IMR-90 (cell line): ENCODE data around the gene ATP5PB. TPM values are rescaled to one million over a fixed set of nuclear protein-coding genes. Genes with fewer than 3 reads are reported as not detected.

Experiments used
- ATAC-seq: fragments of 200-7000 bp; cut with Tn5 transposase; 2 replicates; pipeline ENCODE4 v1.9.1; 2020; ENCODE audit warnings: low read depth, mild to moderate bottlenecking, moderate library complexity
- BruUV-seq: library from RNA; stranded (reverse); fragments of 400-500 nt; replicated peaks from 2 replicates; lab custom pipeline; 2021; lab: Mats Ljungman, UMichigan
- CTCF ChIA-PET: fragments of 300-600 bp; formaldehyde crosslinking; extraction: SDS; loops from one replicate; lab custom pipeline; 2021; ENCODE audit warnings: antibody characterized with exemption; lab: Yijun Ruan, JAX
- POLR2A ChIA-PET: fragments of 300-600 bp; sonication (Branson Sonifier 250); formaldehyde crosslinking; loops from one replicate; lab custom pipeline; 2022; ENCODE audit warnings: antibody characterized with exemption; ENCODE audit not compliant: unreplicated experiment; lab: Charles Lee
- DNase-seq: peaks from one replicate; pipeline ENCODE4 v3.0.0; 2013
- H2AFZ ChIP-seq: replicated peaks from 2 replicates; pipeline ENCODE3; 2013; ENCODE audit warnings: low read length, mild to moderate bottlenecking; ENCODE audit not compliant: poor library complexity
- H2AK5ac ChIP-seq: 2 replicates; pipeline ENCODE4 v1.6.1; 2013; ENCODE audit warnings: low read depth, low read length, inconsistent platforms
- H2AK9ac ChIP-seq: replicated peaks from 2 replicates; pipeline ENCODE3; 2013; ENCODE audit warnings: mild to moderate bottlenecking, low read depth, low read length, moderate library complexity; ENCODE audit not compliant: poor library complexity
- H2BK120ac ChIP-seq: 2 replicates; pipeline ENCODE4 v1.6.1; 2013; ENCODE audit warnings: low read depth, low read length, inconsistent platforms
- H2BK15ac ChIP-seq: 3 replicates; pipeline ENCODE4 v1.6.1; 2013; ENCODE audit warnings: low read depth, low read length, inconsistent platforms
- H2BK20ac ChIP-seq: 2 replicates; pipeline ENCODE4 v1.6.1; 2013; ENCODE audit warnings: low read depth, mild to moderate bottlenecking, inconsistent platforms, low read length, moderate library complexity
- H2BK5ac ChIP-seq: 2 replicates; pipeline ENCODE4 v1.6.1; 2013; ENCODE audit warnings: mild to moderate bottlenecking, low read depth, low read length, inconsistent platforms; ENCODE audit not compliant: poor library complexity, severe bottlenecking
- H3K14ac ChIP-seq: replicated peaks from 2 replicates; pipeline ENCODE4 v1.6.1; 2013; ENCODE audit warnings: low read depth, low read length, inconsistent platforms
- H3K18ac ChIP-seq: 2 replicates; pipeline ENCODE4 v1.6.1; 2013; ENCODE audit warnings: low read depth, low read length, control low read depth
- H3K23ac ChIP-seq: 2 replicates; pipeline ENCODE4 v1.6.1; 2013; ENCODE audit warnings: low read depth, low read length, inconsistent platforms
- H3K27ac ChIP-seq: 2 replicates; pipeline ENCODE4 v1.5.1; 2013; ENCODE audit warnings: mild to moderate bottlenecking, control low read depth, low read length; ENCODE audit not compliant: insufficient read depth
- H3K27me3 ChIP-seq: 2 replicates; pipeline ENCODE4 v1.6.1; 2013; ENCODE audit warnings: low read length; ENCODE audit not compliant: control insufficient read depth, insufficient read depth
- H3K36me3 ChIP-seq: 2 replicates; pipeline ENCODE4 v1.6.1; 2013; ENCODE audit warnings: low read length, mixed read lengths; ENCODE audit not compliant: control insufficient read depth, insufficient read depth
- H3K4ac ChIP-seq: 2 replicates; pipeline ENCODE4 v1.6.1; 2013; ENCODE audit warnings: low read depth, low read length, inconsistent platforms
- H3K4me1 ChIP-seq: 2 replicates; pipeline ENCODE4 v1.6.1; 2013; ENCODE audit warnings: low read length, mixed read lengths; ENCODE audit not compliant: control insufficient read depth, insufficient read depth
- H3K4me2 ChIP-seq: 2 replicates; pipeline ENCODE4 v1.6.1; 2013; ENCODE audit warnings: low read depth, mild to moderate bottlenecking, control low read depth, low read length, moderate library complexity
- H3K4me3 ChIP-seq: 2 replicates; pipeline ENCODE4 v1.5.1; 2013; ENCODE audit warnings: low read depth, mild to moderate bottlenecking, control low read depth, low read length, moderate library complexity; ENCODE audit not compliant: insufficient read depth
- H3K56ac ChIP-seq: 2 replicates; pipeline ENCODE4 v1.6.1; 2013; ENCODE audit warnings: low read length, inconsistent platforms; ENCODE audit not compliant: insufficient read depth; ENCODE audit errors: extremely low read depth
- H3K79me1 ChIP-seq, 2 experiments: 2 replicates each; pipeline ENCODE4 v1.6.1; 2013; ENCODE audit warnings: low read length in 2 of 2, inconsistent platforms in 1 of 2, low read depth in 1 of 2
- H3K9ac ChIP-seq: 2 replicates; pipeline ENCODE4 v1.6.1; 2013; ENCODE audit warnings: low read depth, low read length, control low read depth
- H3K9me1 ChIP-seq: 2 replicates; pipeline ENCODE4 v1.6.1; 2013; ENCODE audit warnings: low read length, inconsistent platforms; ENCODE audit not compliant: insufficient read depth
- H3K9me3 ChIP-seq: 2 replicates; pipeline ENCODE4 v1.6.1; 2013; ENCODE audit warnings: low read length; ENCODE audit not compliant: control insufficient read depth, insufficient read depth
- H4K20me1 ChIP-seq: 2 replicates; pipeline ENCODE4 v1.6.1; 2013; ENCODE audit warnings: low read length, inconsistent platforms; ENCODE audit not compliant: insufficient read depth
- H4K5ac ChIP-seq: 2 replicates; pipeline ENCODE4 v1.6.1; 2013; ENCODE audit warnings: mild to moderate bottlenecking, low read depth, low read length, control low read depth
- H4K8ac ChIP-seq, 2 experiments: 2 replicates each; pipeline ENCODE4 v1.6.1; 2013; ENCODE audit warnings: low read depth in 2 of 2, low read length in 2 of 2, control low read depth in 1 of 2, inconsistent platforms in 1 of 2
- H4K91ac ChIP-seq: 2 replicates; pipeline ENCODE4 v1.6.1; 2013; ENCODE audit warnings: low read depth, low read length, inconsistent platforms; ENCODE audit not compliant: insufficient read depth
- CEBPB ChIP-seq: IDR thresholded peaks from 2 replicates; pipeline ENCODE4 v1.6.1; 2012; ENCODE audit warnings: low read depth, low read length, improper control_type of control experiment
- ELK1 ChIP-seq: fragments of 150-350 bp; IDR thresholded peaks from 2 replicates; pipeline ENCODE4 v1.6.1; 2016; ENCODE audit warnings: low read depth, mild to moderate bottlenecking, low read length, moderate library complexity, borderline replicate concordance
- FOS ChIP-seq: fragments of 150-350 bp; IDR thresholded peaks from 2 replicates; pipeline ENCODE4 v1.6.1; 2016; ENCODE audit warnings: low read depth, low read length
- MAZ ChIP-seq: IDR thresholded peaks from 2 replicates; pipeline ENCODE4 v1.6.1; 2012; ENCODE audit warnings: low read depth, mild to moderate bottlenecking, low read length, improper control_type of control experiment, moderate library complexity, borderline replicate concordance
- MXI1 ChIP-seq: IDR thresholded peaks from 2 replicates; pipeline ENCODE4 v1.6.1; 2012; ENCODE audit warnings: low read depth, mild to moderate bottlenecking, low read length, moderate library complexity, borderline replicate concordance
- RAD21 ChIP-seq: IDR thresholded peaks from 2 replicates; pipeline ENCODE4 v1.6.1; 2012; ENCODE audit warnings: low read length, improper control_type of control experiment
- RCOR1 ChIP-seq: IDR thresholded peaks from 2 replicates; pipeline ENCODE4 v1.6.1; 2012; ENCODE audit warnings: mild to moderate bottlenecking, low read length, improper control_type of control experiment; ENCODE audit not compliant: insufficient replicate concordance
- RFX5 ChIP-seq: IDR thresholded peaks from 2 replicates; pipeline ENCODE4 v1.8.0; 2012; ENCODE audit warnings: low read depth, mild to moderate bottlenecking, low read length, moderate library complexity
- WGBS, 2 experiments: methylation state at CpG; one replicate each; pipeline versions ENCODE4 v1.1.5 to v1.1.7; 2013; ENCODE audit warnings: missing lambda C conversion rate in 2 of 2; ENCODE audit not compliant: insufficient read length in 1 of 2; ENCODE audit errors: extremely low coverage in 2 of 2; 5-methylcytosine and 5-hydroxymethylcytosine counted together
- dilution Hi-C: fragments of 300-500 bp; cut with HindIII; formaldehyde crosslinking; loops from one replicate; pipeline ENCODE4 v1.14.3; 2018; ENCODE audit warnings: low sequenced_read_pairs; ENCODE audit not compliant: unreplicated experiment
- in situ Hi-C: fragments of 300-500 bp; cut with MboI; formaldehyde crosslinking; loops from 3 replicates; pipeline ENCODE4 v1.14.3; 2019; ENCODE audit warnings: low sequenced_read_pairs, inconsistent platforms, mixed read lengths
- intact Hi-C: fragments of 100-400 bp; cut with micrococcal nuclease; formaldehyde crosslinking; loops from 2 replicates; pipeline ENCODE4 v1.10.0; 2022
- polyA plus RNA-seq, 3 experiments: library from polyadenylated mRNA; depleted of rRNA; stranded (reverse); fragments of >200 nt; gene quantifications; 2 replicates each; pipeline ENCODE4 v1.2.3, GENCODE V29; 2012; ENCODE audit warnings: low replicate concordance in 1 of 3
- total RNA-seq: library from RNA; depleted of rRNA; stranded (reverse); fragments of >200 nt; gene quantifications from 2 replicates; pipeline ENCODE4 v1.2.3, GENCODE V29; 2012
- TF ChIP-seq, protein P1 (sequence below): conservative IDR thresholded peaks from 2 replicates; pipeline ENCODE4 v1.5.1; 2012; ENCODE audit warnings: mild to moderate bottlenecking, low read depth, low read length, improper control_type of control experiment

The ATP5PB gene
- total and polyA plus RNA-seq, 2 of the 4 experiments (the other 2 are of a cell fraction), result 234 to 301 TPM

DNA sequence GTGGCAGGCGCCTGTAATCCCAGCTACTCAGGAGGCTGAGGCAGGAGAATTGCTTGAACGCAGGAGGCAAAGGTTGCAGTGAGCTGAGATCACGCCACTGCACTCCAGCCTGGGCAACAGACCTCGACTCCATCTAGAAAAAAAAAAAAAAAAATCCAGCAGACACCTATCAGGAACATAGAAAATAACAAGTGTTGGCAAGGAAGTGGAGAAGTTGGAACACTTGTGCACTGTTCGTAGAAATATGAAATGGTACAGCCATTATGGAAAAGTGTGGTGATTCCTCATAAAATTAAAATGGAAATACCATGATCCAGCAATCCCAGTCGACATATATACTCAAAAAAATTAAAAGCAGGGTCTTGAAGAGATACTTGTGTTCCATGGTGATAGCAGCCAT is 12.5 kb downstream of the ATP5PB start:
- Histone ChIP-seq H3K4me3 (no peak overlapping the region), H2BK15ac (no peak overlapping the region), H3K27ac (no peak overlapping the region), H3K56ac (no peak overlapping the region), H3K27me3 (no peaks in the 10 kb centered on the region), H2BK120ac (no peak overlapping the region), H3K9ac (no peak overlapping the region), H3K9me3 (no peaks in the 10 kb centered on the region), H3K4me2 (no peak overlapping the region), H2AK9ac (no peak overlapping the region), H4K91ac (no peak overlapping the region), H3K36me3 (peaks cover 23% of the 10 kb centered on the region), H3K4me1 (peaks cover 3% of the 10 kb centered on the region; the same call in 1 of the 2 replicates), H2AFZ (no peak overlapping the region), H4K5ac (no peak overlapping the region), H2BK5ac (no peak overlapping the region), H3K14ac (no peak overlapping the region), H2BK20ac (no peak overlapping the region), H3K9me1 (peaks cover 9% of the 10 kb centered on the region; the same call in 1 of the 2 replicates), H4K20me1 (peaks cover 9% of the 10 kb centered on the region; the same call in 1 of the 2 replicates), H3K79me1 (peaks cover 0 to 7% of the 10 kb centered on the region in 2 experiments; a peak in 1 of 4 replicates), H3K23ac (no peak overlapping the region), H3K4ac (no peak overlapping the region), H4K8ac (no peak overlapping the region), H3K18ac (no peak overlapping the region), H2AK5ac (no peak overlapping the region)
- BruUV-seq, result TSS peak; percentile 12
- no peak for ATAC-seq
- ChIA-PET POLR2A (no interaction called here), CTCF (interaction anchor here (1.4 kb wide), 1 partner anchor 9 kb away, joined by 3 read pairs; no protein-coding TSS in a partner anchor)
- WGBS, 2 experiments, result no CpG with 5 or more reads among the region's 6 CpGs
- in situ Hi-C loops, result no loop called here
- TF ChIP-seq RAD21 (no peak), RCOR1 (no peak), CEBPB (no peak), MAZ (no peak), RFX5 (no peak), MXI1 (no peak), ELK1 (no peak), FOS (no peak)
- TF ChIP-seq, protein P1, sequence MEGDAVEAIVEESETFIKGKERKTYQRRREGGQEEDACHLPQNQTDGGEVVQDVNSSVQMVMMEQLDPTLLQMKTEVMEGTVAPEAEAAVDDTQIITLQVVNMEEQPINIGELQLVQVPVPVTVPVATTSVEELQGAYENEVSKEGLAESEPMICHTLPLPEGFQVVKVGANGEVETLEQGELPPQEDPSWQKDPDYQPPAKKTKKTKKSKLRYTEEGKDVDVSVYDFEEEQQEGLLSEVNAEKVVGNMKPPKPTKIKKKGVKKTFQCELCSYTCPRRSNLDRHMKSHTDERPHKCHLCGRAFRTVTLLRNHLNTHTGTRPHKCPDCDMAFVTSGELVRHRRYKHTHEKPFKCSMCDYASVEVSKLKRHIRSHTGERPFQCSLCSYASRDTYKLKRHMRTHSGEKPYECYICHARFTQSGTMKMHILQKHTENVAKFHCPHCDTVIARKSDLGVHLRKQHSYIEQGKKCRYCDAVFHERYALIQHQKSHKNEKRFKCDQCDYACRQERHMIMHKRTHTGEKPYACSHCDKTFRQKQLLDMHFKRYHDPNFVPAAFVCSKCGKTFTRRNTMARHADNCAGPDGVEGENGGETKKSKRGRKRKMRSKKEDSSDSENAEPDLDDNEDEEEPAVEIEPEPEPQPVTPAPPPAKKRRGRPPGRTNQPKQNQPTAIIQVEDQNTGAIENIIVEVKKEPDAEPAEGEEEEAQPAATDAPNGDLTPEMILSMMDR, result no peak
- intact Hi-C loops, result no loop called here
- dilution Hi-C loops, result loop anchor here (25.0 kb wide), 1 partner anchor 301 kb away; the partner anchor contains the start of gene DDX20
- no peak for DNase-seq
